K562 (cell line): ENCODE results near the gene NCAPG2. TPM values are rescaled to one million over a fixed set of nuclear protein-coding genes. Genes with fewer than 3 reads are reported as not detected.

Experiments used
- BMI1 ChIP-seq: fragments of 150-350 bp; IDR thresholded peaks from 2 replicates; pipeline ENCODE4 v1.6.1; 2014; ENCODE audit warnings: low read length
- CBFA2T3 ChIP-seq: fragments of 450-650 bp; IDR thresholded peaks from 2 replicates; pipeline ENCODE4 v1.6.1; 2017
- PHB ChIP-seq: fragments of 250-450 bp; sonication (Bioruptor Pico); IDR thresholded peaks from 2 replicates; pipeline ENCODE4 v1.5.0; 2021
- TEAD4 ChIP-seq, 2 experiments: sonication (generic) in 1 of 2; formaldehyde crosslinking in 1 of 2; IDR thresholded peaks; 2 replicates each; pipeline versions ENCODE4 v1.6.1 to v1.8.0; 2012 to 2022; ENCODE audit warnings: borderline replicate concordance in 1 of 2, inconsistent platforms in 1 of 2, low read length in 1 of 2, mild to moderate bottlenecking in 1 of 2, missing genetic modification reagents in 1 of 2
- ZBTB1 ChIP-seq: sonication (generic); formaldehyde crosslinking; IDR thresholded peaks from 2 replicates; pipeline ENCODE4 v1.8.1; 2023; ENCODE audit warnings: missing genetic modification reagents, low read depth, mild to moderate bottlenecking, borderline replicate concordance
- ZNF785 ChIP-seq: fragments of 250-450 bp; sonication (Bioruptor Pico); IDR thresholded peaks from 2 replicates; pipeline ENCODE4 v1.4.0; 2020; ENCODE audit warnings: mild to moderate bottlenecking
- polyA plus RNA-seq, 8 experiments: library from polyadenylated mRNA; depleted of rRNA in 4 of 8; stranded (reverse) in 5 of 8; unstranded in 3 of 8; fragments of >200 nt; fragmentation: Nextera tagmentation in 2 of 8; fragmentation: Illumina TruSeq in 1 of 8; extraction: Ambion mirVana in 2 of 8; extraction: Trizol in 1 of 8; gene quantifications; 2 replicates each; pipeline versions ENCODE4 v1.2.1 to v1.2.3, GENCODE V29; 2011 to 2014; ENCODE audit warnings: inconsistent platforms in 1 of 8, missing spikeins in 1 of 8
- total RNA-seq, 7 experiments: library from RNA; depleted of rRNA in 6 of 7; stranded (reverse); fragments of >200 nt in 6 of 7; fragmentation: Illumina TruSeq in 2 of 7; extraction: Trizol in 2 of 7; gene quantifications; 2 replicates each; pipeline versions ENCODE4 v1.2.1 to v1.2.3, GENCODE V29; 2011 to 2021; ENCODE audit warnings: low replicate concordance in 1 of 7
- TF ChIP-seq, protein P1 (sequence below), 2 experiments: fragments of 450-650 bp; IDR thresholded peaks; 2 replicates each; pipeline ENCODE4 v1.6.1; 2016; ENCODE audit warnings: mild to moderate bottlenecking in 2 of 2, borderline replicate concordance in 1 of 2, low read depth in 1 of 2, moderate library complexity in 1 of 2
- TF ChIP-seq, protein P2 (sequence below), 2 experiments: fragments of 450-650 bp; IDR thresholded peaks; 2 replicates each; pipeline ENCODE4 v1.6.1; 2016
- TF ChIP-seq, protein P3 (sequence below): fragments of 450-650 bp; formaldehyde crosslinking; IDR thresholded peaks from 2 replicates; pipeline ENCODE4 v1.4.0; 2020; ENCODE audit warnings: mild to moderate bottlenecking, moderate library complexity
- TF ChIP-seq, protein P4 (sequence below): fragments of 200-800 bp; sonication (Bioruptor generic); IDR thresholded peaks from 2 replicates; pipeline ENCODE4 v1.6.1; 2017; ENCODE audit warnings: missing genetic modification characterization, missing compliant biosample characterization

Gene NCAPG2
- total and polyA plus RNA-seq, 9 of the 15 experiments (the other 6 are each of a cell fraction or from before 2014, with no cell fraction given): 21.5 to 127 (median 86.1) TPM

DNA sequence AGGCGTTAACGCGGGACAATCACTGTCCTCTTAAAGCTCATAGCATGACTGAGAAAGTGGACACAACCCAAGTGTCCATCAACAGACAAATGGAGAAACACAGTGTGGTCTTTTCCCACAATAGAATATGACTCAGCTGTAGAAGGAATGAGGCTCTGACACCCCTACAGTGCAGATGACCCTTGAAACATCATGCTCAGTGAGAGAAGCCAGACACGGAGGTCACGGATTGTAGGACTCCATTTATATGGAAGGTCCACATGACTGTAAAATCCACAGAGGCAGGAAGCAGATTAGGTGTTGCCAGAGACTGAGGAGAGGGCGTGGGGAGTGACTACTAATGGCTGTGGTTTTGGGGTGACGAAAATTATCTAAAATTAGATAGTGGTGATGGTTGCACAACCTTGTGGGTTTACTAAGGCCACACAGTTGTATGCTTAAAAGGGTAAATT, 6.1 kb upstream of the NCAPG2 start (continued):
- TF ChIP-seq, protein P1, sequence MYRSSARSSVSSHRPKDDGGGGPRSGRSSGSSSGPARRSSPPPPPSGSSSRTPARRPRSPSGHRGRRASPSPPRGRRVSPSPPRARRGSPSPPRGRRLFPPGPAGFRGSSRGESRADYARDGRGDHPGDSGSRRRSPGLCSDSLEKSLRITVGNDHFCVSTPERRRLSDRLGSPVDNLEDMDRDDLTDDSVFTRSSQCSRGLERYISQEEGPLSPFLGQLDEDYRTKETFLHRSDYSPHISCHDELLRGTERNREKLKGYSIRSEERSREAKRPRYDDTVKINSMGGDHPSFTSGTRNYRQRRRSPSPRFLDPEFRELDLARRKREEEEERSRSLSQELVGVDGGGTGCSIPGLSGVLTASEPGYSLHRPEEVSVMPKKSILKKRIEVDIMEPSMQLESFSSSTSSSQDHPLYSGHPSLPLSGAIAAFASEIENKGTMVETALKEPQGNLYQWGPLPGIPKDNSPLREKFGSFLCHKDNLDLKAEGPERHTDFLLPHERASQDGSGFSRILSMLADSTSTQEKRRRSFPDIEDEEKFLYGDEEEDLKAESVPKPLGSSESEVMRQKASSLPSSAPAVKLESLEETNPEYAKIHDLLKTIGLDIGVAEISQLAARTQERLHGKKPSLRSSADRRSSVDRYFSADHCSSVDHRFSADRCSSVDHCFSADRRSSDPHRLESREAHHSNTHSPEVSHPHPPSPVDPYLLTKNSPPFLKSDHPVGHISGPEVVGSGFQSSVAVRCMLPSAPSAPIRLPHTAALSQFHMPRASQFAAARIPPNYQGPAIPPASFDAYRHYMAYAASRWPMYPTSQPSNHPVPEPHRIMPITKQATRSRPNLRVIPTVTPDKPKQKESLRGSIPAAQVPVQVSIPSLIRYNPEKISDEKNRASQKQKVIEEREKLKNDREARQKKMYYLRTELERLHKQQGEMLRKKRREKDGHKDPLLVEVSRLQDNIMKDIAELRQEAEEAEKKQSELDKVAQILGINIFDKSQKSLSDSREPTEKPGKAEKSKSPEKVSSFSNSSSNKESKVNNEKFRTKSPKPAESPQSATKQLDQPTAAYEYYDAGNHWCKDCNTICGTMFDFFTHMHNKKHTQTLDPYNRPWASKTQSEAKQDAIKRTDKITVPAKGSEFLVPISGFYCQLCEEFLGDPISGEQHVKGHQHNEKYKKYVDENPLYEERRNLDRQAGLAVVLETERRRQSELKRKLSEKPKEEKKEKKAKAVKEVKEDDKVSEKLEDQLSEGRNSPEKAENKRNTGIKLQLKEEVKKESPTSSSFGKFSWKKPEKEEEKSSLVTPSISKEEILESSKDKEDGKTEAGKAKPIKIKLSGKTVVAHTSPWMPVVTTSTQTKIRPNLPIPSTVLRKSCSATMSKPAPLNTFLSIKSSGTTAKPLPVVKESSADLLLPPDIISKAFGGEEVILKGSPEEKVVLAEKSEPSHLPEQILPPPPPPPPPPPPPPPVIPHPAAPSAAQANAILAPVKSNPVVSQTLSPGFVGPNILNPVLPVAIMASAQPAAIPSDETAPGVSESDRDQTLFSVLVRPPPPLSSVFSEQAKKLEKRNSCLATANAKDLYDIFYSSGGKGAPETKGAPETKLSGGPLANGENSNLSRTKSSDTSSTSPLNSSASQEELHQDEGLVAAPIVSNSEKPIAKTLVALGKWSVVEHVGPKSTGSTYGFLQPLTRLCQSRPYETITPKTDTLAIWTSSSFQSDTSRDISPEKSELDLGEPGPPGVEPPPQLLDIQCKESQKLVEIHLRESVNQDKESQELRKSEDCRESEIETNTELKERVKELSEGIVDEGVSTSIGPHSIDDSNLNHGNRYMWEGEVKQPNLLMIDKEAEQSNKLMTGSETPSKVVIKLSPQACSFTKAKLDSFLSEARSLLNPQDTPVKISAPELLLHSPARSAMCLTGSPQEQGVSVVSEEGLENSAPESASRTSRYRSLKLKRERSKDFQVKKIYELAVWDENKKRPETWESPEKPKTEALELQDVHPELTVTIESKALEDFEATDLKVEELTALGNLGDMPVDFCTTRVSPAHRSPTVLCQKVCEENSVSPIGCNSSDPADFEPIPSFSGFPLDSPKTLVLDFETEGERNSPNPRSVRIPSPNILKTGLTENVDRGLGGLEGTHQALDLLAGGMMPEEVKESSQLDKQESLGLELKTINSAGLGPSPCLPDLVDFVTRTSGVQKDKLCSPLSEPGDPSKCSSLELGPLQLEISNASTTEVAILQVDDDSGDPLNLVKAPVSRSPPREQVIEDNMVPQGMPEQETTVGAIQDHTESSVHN (IDR thresholded peaks at IDR 0.05; ENCODE audit: borderline replicate concordance in 1 of 2, low read depth in 1 of 2): no peak
- TF ChIP-seq BMI1 (no peak), ZBTB1 (0 out of 2 replicates have a peak, but pooled peaks have one; percentile 60), TEAD4 (IDR thresholded peaks at IDR 0.05; ENCODE audit: low read length) (peak; percentile 35; the same call in 1 of the 2 replicates), TEAD4 (CRISPR knock-in tag; IDR thresholded peaks at IDR 0.05; ENCODE audit: borderline replicate concordance) (no peak), CBFA2T3 (peak; percentile 59), ZNF785 (CRISPR knock-in tag) (no peak), PHB (CRISPR knock-in tag) (no peak)
- TF ChIP-seq, protein P2, sequence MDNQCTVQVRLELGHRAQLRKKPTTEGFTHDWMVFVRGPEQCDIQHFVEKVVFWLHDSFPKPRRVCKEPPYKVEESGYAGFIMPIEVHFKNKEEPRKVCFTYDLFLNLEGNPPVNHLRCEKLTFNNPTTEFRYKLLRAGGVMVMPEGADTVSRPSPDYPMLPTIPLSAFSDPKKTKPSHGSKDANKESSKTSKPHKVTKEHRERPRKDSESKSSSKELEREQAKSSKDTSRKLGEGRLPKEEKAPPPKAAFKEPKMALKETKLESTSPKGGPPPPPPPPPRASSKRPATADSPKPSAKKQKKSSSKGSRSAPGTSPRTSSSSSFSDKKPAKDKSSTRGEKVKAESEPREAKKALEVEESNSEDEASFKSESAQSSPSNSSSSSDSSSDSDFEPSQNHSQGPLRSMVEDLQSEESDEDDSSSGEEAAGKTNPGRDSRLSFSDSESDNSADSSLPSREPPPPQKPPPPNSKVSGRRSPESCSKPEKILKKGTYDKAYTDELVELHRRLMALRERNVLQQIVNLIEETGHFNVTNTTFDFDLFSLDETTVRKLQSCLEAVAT (IDR thresholded peaks at IDR 0.05): peak in 1 of 2 experiments; percentile 84; a peak in 2 of 4 replicates
- TF ChIP-seq, protein P3, sequence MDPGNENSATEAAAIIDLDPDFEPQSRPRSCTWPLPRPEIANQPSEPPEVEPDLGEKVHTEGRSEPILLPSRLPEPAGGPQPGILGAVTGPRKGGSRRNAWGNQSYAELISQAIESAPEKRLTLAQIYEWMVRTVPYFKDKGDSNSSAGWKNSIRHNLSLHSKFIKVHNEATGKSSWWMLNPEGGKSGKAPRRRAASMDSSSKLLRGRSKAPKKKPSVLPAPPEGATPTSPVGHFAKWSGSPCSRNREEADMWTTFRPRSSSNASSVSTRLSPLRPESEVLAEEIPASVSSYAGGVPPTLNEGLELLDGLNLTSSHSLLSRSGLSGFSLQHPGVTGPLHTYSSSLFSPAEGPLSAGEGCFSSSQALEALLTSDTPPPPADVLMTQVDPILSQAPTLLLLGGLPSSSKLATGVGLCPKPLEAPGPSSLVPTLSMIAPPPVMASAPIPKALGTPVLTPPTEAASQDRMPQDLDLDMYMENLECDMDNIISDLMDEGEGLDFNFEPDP (CRISPR knock-in tag): no peak
- TF ChIP-seq, protein P4, sequence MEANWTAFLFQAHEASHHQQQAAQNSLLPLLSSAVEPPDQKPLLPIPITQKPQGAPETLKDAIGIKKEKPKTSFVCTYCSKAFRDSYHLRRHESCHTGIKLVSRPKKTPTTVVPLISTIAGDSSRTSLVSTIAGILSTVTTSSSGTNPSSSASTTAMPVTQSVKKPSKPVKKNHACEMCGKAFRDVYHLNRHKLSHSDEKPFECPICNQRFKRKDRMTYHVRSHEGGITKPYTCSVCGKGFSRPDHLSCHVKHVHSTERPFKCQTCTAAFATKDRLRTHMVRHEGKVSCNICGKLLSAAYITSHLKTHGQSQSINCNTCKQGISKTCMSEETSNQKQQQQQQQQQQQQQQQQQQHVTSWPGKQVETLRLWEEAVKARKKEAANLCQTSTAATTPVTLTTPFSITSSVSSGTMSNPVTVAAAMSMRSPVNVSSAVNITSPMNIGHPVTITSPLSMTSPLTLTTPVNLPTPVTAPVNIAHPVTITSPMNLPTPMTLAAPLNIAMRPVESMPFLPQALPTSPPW: peak; percentile 38; the same call in 1 of the 2 replicates
